Esophagus squamous epithelium (tissue), 4 donors: ENCODE results near the gene HIPK2.

ENCODE experiments used
- CTCF ChIP-seq, 6 experiments: fragments of 450-650 bp in 4 of 6; fragments of 200-600 bp in 2 of 6; sonication (generic) in 2 of 6; IDR thresholded peaks; one replicate each; pipeline ENCODE4 v1.5.1; 2016 to 2019; ENCODE audit warnings: antibody characterized with exemption in 6 of 6, mild to moderate bottlenecking in 4 of 6, moderate library complexity in 4 of 6
- POLR2A ChIP-seq, 4 donors: fragments of 450-650 bp; IDR thresholded peaks; one replicate each; pipeline ENCODE4 v1.6.1; 2017; ENCODE audit warnings: antibody characterized with exemption in 4 of 4, mild to moderate bottlenecking in 4 of 4, moderate library complexity in 3 of 4

GRCh38 chr7:139681463-139681755, 96.4 kb downstream of the HIPK2 start:
- TF ChIP-seq CTCF (IDR thresholded peaks at IDR 0.05) (no peak), POLR2A (IDR thresholded peaks at IDR 0.05) (no peak)
